Measurements from ENCODE around the gene SPATA13. TPM values are rescaled to one million over a fixed set of nuclear protein-coding genes. Genes with fewer than 3 reads are reported as not detected.
A peak's percentile ranks its signal among the peaks of the same experiment; 100 is the strongest.
"Not testable (repeated sequence)": the region's sequence is repeated elsewhere in the genome, so short reads cannot be mapped to it uniquely, and the experiment has no call there.

The SPATA13 gene
- total RNA-seq, 1 experiment from 2014 or later = 21.4 TPM

DNA sequence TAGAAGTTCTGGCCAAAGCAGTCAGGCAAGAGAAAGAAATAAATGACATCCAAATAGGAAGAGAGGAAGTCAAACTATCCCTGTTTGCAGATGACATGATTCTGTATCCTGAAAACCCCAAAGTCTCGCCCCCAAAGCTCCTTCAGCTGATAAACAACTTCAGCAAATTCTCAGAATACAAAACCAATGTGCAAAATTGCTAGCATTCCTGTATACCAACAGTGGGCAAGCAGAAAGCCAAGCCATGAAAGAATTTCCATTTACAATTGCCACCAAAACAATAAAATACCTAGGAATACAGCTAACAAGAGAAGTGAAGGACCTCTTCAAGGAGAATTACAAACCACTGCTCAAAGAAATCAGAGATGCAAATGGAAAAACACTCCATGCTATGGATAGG, 44.6 kb downstream of the SPATA13 start:
- CTCF ChIA-PET; H2AFZ ChIP-seq (ENCODE audit: low read depth, low read length, poor library complexity, severe bottlenecking); H3K4me2 ChIP-seq (ENCODE audit: low read length); intact Hi-C loops (cut with micrococcal nuclease); H3K9me3 ChIP-seq (ENCODE audit: control insufficient read depth in 1 of 2, insufficient read depth in 1 of 2, low read depth in 1 of 2, low read length in 2 of 2); BruUV-seq (replicated peaks); H3K9ac ChIP-seq (ENCODE audit: low read length); H3K9me2 ChIP-seq (ENCODE audit: insufficient read depth); H3K36me3 ChIP-seq (ENCODE audit: control insufficient read depth in 1 of 2, insufficient read depth in 2 of 2, low read length in 2 of 2); DNase-seq (ENCODE audit: low read depth, low spot score); H3K27me3 ChIP-seq (ENCODE audit: insufficient read depth, low read length); RAD21 ChIA-PET (ENCODE audit: low non-redundant PET in 1 of 2, low total read pairs in 2 of 2, uncharacterized antibody in 2 of 2, unreplicated experiment in 2 of 2); H3K4me3 ChIP-seq (replicated peaks in 1 of 2; ENCODE audit: low read depth in 1 of 2, low read length in 2 of 2); H3K27ac ChIP-seq (ENCODE audit: low read depth, low read length); H4K20me1 ChIP-seq (ENCODE audit: insufficient read depth); POLR2A ChIA-PET; ATAC-seq: not testable (repeated sequence)
- Histone ChIP-seq H3K4me1 (ENCODE audit: control insufficient read depth in 1 of 2, insufficient read depth in 2 of 2, low read length in 2 of 2) (peaks cover 9 to 17% of the 10 kb centered on the region in 2 experiments), H3K79me2 (ENCODE audit: insufficient read depth, low read length) (peaks cover 35% of the 10 kb centered on the region)

DNA sequence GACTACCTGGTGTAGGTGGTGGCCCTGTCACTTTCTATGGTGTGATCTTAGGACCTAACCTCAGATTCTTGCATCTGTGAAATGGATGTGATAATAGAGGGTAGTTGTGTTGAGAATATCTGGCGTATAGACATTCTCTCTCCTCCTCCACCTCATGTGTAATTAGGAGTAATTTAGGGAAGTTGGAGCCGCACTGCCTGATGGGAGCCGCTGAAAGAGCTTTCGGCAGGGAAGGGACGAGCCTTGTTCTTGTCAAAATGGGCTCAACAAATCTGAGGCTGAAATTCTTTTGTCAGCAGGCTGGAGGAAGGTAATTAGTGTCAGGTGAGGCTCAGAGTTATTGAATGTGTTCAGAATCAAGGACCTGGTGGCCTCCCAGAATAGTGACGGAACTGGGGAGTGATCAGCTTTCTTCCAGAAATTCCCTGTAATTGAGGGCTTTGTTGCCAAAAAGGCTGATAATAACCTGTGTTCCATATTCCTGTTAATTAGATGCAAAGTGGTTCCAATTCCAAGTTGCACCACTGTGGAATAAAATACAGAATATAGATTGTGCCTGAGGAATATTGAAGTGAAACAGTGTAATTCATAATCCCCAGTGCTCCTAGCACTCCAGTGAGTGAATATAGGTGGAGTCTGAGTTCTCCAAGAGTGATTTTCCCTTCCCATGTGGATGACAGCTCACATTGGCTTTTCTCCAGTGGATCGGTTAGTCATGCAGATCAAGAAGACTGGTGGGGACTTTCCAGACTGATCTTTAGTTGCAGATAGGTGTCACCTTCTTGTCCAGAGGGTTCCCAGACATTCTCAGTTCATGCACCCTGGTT, 47.5 kb downstream of the SPATA13 start:
- Histone ChIP-seq H4K20me1 (ENCODE audit: insufficient read depth) (no peaks in the 10 kb centered on the region), H3K4me3 (replicated peaks in 1 of 2; ENCODE audit: low read depth in 1 of 2, low read length in 2 of 2) (no peak overlapping the region), H3K36me3 (ENCODE audit: control insufficient read depth in 1 of 2, insufficient read depth in 2 of 2, low read length in 2 of 2) (no peaks in the 10 kb centered on the region), H3K9ac (ENCODE audit: low read length) (no peak overlapping the region), H3K9me3 (ENCODE audit: control insufficient read depth in 1 of 2, insufficient read depth in 1 of 2, low read depth in 1 of 2, low read length in 2 of 2) (no peaks in the 10 kb centered on the region), H3K9me2 (ENCODE audit: insufficient read depth) (no peaks in the 10 kb centered on the region), H2AFZ (ENCODE audit: low read depth, low read length, poor library complexity, severe bottlenecking) (no peak overlapping the region), H3K4me2 (ENCODE audit: low read length) (peak overlapping the region; percentile 47), H3K27ac (ENCODE audit: low read depth, low read length) (no peak overlapping the region), H3K79me2 (ENCODE audit: insufficient read depth, low read length) (peaks cover 37% of the 10 kb centered on the region), H3K27me3 (ENCODE audit: insufficient read depth, low read length) (no peaks in the 10 kb centered on the region), H3K4me1 (ENCODE audit: control insufficient read depth in 1 of 2, insufficient read depth in 2 of 2, low read length in 2 of 2) (peaks cover 9 to 17% of the 10 kb centered on the region in 2 experiments)
- peak; percentile 66 for ATAC-seq
- ChIA-PET RAD21 (ENCODE audit: low non-redundant PET in 1 of 2, low total read pairs in 2 of 2, uncharacterized antibody in 2 of 2, unreplicated experiment in 2 of 2) (no interaction called here), CTCF (no interaction called here), POLR2A (no interaction called here)
- no TSS peak for BruUV-seq (replicated peaks)
- TF ChIP-seq CEBPB (IDR thresholded peaks at IDR 0.05; ENCODE audit: low read depth) (no peak), FOSL1 (IDR thresholded peaks at IDR 0.05; ENCODE audit: low read depth) (no peak), ZFX (IDR thresholded peaks at IDR 0.05) (no peak), EGR1 (IDR thresholded peaks at IDR 0.05; ENCODE audit: low read depth) (no peak), CTCF (IDR thresholded peaks at IDR 0.05 in 2 of 3, conservative IDR thresholded peaks at IDR 0.05 in 1 of 3; ENCODE audit: borderline replicate concordance in 1 of 3, insufficient read depth in 1 of 3, low read depth in 2 of 3, low read length in 2 of 3) (no peak), SP1 (IDR thresholded peaks at IDR 0.05; ENCODE audit: low read depth) (0 out of 2 replicates have a peak, but pooled peaks have one; percentile 17), POLR2A (IDR thresholded peaks at IDR 0.05; ENCODE audit: borderline replicate concordance, extremely low read depth, insufficient read depth, insufficient read length) (no peak)
- DNase-seq (ENCODE audit: low read depth, low spot score) = peak; percentile 28
- intact Hi-C loops (cut with micrococcal nuclease) = no loop called here

Data from HCT116 (cell line).